Measurements from ENCODE around the gene KRT81.

Gene KRT81

GRCh38 chr12:52270541-52271070 lies 20.7 kb downstream of the KRT81 start:
- TF ChIP-seq GATA3 (IDR thresholded peaks at IDR 0.05; ENCODE audit: low read depth, low read length) = no peak
- no peak for TF ChIP-seq GATA2 (IDR thresholded peaks at IDR 0.05; ENCODE audit: low read depth, low read length)

- TF ChIP-seq GATA2 (IDR thresholded peaks at IDR 0.05; ENCODE audit: low read depth, low read length) (no peak), GATA3 (IDR thresholded peaks at IDR 0.05; ENCODE audit: low read depth, low read length) (no peak)
Observed at GRCh38 chr12:52268212-52268611, 23.1 kb downstream of the KRT81 start.

- no peak for TF ChIP-seq GATA3 (IDR thresholded peaks at IDR 0.05; ENCODE audit: low read depth, low read length)
Observed at GRCh38 chr12:52267699-52268098, 23.6 kb downstream of the KRT81 start.

- no peak for TF ChIP-seq GATA3 (IDR thresholded peaks at IDR 0.05; ENCODE audit: low read depth, low read length)
- no peak for TF ChIP-seq GATA2 (IDR thresholded peaks at IDR 0.05; ENCODE audit: low read depth, low read length)
Observed at GRCh38 chr12:52267266-52267665, 24.1 kb downstream of the KRT81 start.

- TF ChIP-seq GATA3 (IDR thresholded peaks at IDR 0.05; ENCODE audit: low read depth, low read length) (no peak), GATA2 (IDR thresholded peaks at IDR 0.05; ENCODE audit: low read depth, low read length) (no peak)
Observed at GRCh38 chr12:52266514-52266913, 24.8 kb downstream of the KRT81 start.

- TF ChIP-seq GATA2 (IDR thresholded peaks at IDR 0.05; ENCODE audit: low read depth, low read length) (no peak), GATA3 (IDR thresholded peaks at IDR 0.05; ENCODE audit: low read depth, low read length) (no peak)
Observed at GRCh38 chr12:52264435-52264825, 26.9 kb downstream of the KRT81 start.

GRCh38 chr12:52263761-52264434 lies 27.4 kb downstream of the KRT81 start:
- no peak for TF ChIP-seq GATA3 (IDR thresholded peaks at IDR 0.05; ENCODE audit: low read depth, low read length)

GRCh38 chr12:52262286-52262685 lies 29.0 kb downstream of the KRT81 start:
- TF ChIP-seq GATA3 (IDR thresholded peaks at IDR 0.05; ENCODE audit: low read depth, low read length) = no peak
- no peak for TF ChIP-seq GATA2 (IDR thresholded peaks at IDR 0.05; ENCODE audit: low read depth, low read length)

- no peak for TF ChIP-seq GATA3 (IDR thresholded peaks at IDR 0.05; ENCODE audit: low read depth, low read length)
- no peak for TF ChIP-seq GATA2 (IDR thresholded peaks at IDR 0.05; ENCODE audit: low read depth, low read length)
Observed at GRCh38 chr12:52261208-52261484, 30.2 kb downstream of the KRT81 start.

GRCh38 chr12:52260361-52261207 lies 30.8 kb downstream of the KRT81 start:
- TF ChIP-seq GATA2 (IDR thresholded peaks at IDR 0.05; ENCODE audit: low read depth, low read length) (no peak), GATA3 (IDR thresholded peaks at IDR 0.05; ENCODE audit: low read depth, low read length) (no peak)

- TF ChIP-seq GATA3 (IDR thresholded peaks at IDR 0.05; ENCODE audit: low read depth, low read length) (no peak), GATA2 (IDR thresholded peaks at IDR 0.05; ENCODE audit: low read depth, low read length) (no peak)
Observed at GRCh38 chr12:52259657-52260243, 31.6 kb downstream of the KRT81 start.

- TF ChIP-seq GATA3 (IDR thresholded peaks at IDR 0.05; ENCODE audit: low read depth, low read length) (no peak), GATA2 (IDR thresholded peaks at IDR 0.05; ENCODE audit: low read depth, low read length) (no peak)
Observed at GRCh38 chr12:52258335-52258901, 32.9 kb downstream of the KRT81 start.

- TF ChIP-seq GATA3 (IDR thresholded peaks at IDR 0.05; ENCODE audit: low read depth, low read length) (no peak), GATA2 (IDR thresholded peaks at IDR 0.05; ENCODE audit: low read depth, low read length) (no peak)
Observed at GRCh38 chr12:52257074-52257551, 34.2 kb downstream of the KRT81 start.

- TF ChIP-seq GATA2 (IDR thresholded peaks at IDR 0.05; ENCODE audit: low read depth, low read length) (no peak), GATA3 (IDR thresholded peaks at IDR 0.05; ENCODE audit: low read depth, low read length) (no peak)
Observed at GRCh38 chr12:52256584-52256935, 34.8 kb downstream of the KRT81 start.
